ENCODE measurements around the gene KLF9.
A peak's percentile ranks its signal among the peaks of the same experiment; 100 is the strongest.

Gene KLF9

DNA sequence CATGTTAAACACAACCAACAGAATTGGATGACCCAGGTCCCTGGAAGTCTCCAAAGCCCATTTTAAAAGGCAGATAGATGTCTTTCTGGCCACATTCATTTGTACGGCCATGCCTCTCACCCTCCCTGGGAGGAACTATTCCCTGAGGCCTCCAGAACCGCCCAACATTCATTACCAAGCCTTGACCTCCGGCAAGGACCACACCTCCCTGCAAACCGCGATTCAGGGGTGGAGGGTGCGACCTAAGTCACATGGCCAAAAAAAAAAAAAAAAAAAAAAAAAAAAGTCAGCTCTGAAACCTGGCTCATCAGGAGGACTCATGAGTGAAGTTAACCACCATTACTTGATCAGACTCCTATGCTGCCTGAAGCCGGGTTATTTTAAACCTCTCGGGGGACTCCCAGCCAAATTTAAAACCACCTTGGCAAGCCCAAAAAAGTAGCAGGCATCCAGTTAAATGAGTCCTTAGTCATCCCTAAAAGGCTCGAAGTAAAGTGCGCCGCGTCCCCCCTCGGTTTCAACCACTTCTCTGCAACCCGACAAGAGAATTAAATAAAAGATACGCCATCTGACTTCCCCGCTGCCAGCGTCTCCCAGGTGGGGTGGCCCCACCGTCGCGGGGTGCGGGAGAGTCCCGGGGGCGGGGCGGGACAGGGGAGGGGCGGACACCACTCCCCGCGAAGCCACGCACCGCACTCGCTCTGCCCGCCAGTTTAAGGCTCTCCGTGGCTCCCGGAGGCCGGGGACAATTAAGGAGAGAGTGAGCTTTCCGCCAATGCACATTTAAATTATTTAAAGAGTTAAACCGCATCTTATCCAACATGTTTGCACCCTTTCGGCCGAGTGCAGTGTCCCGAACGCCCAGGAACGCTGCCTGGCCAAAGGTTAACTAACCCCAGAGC lies 2.3 kb downstream of the KLF9 start (continued):
- no peak for TF ChIP-seq ZNF169 (tag by site-specific recombination; IDR thresholded peaks at IDR 0.05)
- TF ChIP-seq, protein P1, sequence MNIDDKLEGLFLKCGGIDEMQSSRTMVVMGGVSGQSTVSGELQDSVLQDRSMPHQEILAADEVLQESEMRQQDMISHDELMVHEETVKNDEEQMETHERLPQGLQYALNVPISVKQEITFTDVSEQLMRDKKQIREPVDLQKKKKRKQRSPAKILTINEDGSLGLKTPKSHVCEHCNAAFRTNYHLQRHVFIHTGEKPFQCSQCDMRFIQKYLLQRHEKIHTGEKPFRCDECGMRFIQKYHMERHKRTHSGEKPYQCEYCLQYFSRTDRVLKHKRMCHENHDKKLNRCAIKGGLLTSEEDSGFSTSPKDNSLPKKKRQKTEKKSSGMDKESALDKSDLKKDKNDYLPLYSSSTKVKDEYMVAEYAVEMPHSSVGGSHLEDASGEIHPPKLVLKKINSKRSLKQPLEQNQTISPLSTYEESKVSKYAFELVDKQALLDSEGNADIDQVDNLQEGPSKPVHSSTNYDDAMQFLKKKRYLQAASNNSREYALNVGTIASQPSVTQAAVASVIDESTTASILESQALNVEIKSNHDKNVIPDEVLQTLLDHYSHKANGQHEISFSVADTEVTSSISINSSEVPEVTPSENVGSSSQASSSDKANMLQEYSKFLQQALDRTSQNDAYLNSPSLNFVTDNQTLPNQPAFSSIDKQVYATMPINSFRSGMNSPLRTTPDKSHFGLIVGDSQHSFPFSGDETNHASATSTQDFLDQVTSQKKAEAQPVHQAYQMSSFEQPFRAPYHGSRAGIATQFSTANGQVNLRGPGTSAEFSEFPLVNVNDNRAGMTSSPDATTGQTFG (tag by site-specific recombination; IDR thresholded peaks at IDR 0.05; ENCODE audit: borderline replicate concordance), result no peak
- no peak for TF ChIP-seq TRIM28 (IDR thresholded peaks at IDR 0.05; ENCODE audit: borderline replicate concordance, low read length)
- TF ChIP-seq REPIN1 (tag by site-specific recombination; IDR thresholded peaks at IDR 0.05; ENCODE audit: low read depth), result no peak
- peak; percentile 74 for TF ChIP-seq KLF1 (tag by site-specific recombination; IDR thresholded peaks at IDR 0.05)
- peak; percentile 95 for TF ChIP-seq ZNF362 (tag by site-specific recombination; IDR thresholded peaks at IDR 0.05)

- ChIA-PET CTCF (interaction anchor here (0.6 to 1.2 kb wide), 2 partner anchors 188 to 191 kb away, joined by 4 to 7 read pairs; no protein-coding TSS in a partner anchor), POLR2A (interaction anchor here (0.5 to 1.9 kb wide), 6 partner anchors 9 to 193 kb away, joined by 3 to 29 read pairs (median 8); no protein-coding TSS in a partner anchor)
- Histone ChIP-seq H3K4me3 (ENCODE audit: low read depth, low read length) (peak overlapping the region; percentile 94), H3K27ac (ENCODE audit: extremely low read depth, low read depth, low read length) (peak overlapping the region; percentile 79), H3K36me3 (ENCODE audit: control insufficient read depth in 2 of 2, insufficient read depth in 1 of 2, low read length in 2 of 2) (no peaks in the 10 kb centered on the region), H3K4me1 (ENCODE audit: control insufficient read depth, insufficient read depth, low read length) (peaks cover 15% of the 10 kb centered on the region), H3K9me3 (ENCODE audit: control insufficient read depth, insufficient read depth, low read depth, low read length) (no peaks in the 10 kb centered on the region)
- TF ChIP-seq BCL11A (tag by site-specific recombination; IDR thresholded peaks at IDR 0.05; ENCODE audit: low read depth) (no peak), ZBTB20 (tag by site-specific recombination; IDR thresholded peaks at IDR 0.05) (peak; percentile 96), ZNF76 (tag by site-specific recombination; IDR thresholded peaks at IDR 0.05; ENCODE audit: borderline replicate concordance, low read depth) (peak; percentile 80), ZNF16 (tag by site-specific recombination; IDR thresholded peaks at IDR 0.05; ENCODE audit: low read depth) (no peak), ZNF391 (tag by site-specific recombination; IDR thresholded peaks at IDR 0.05; ENCODE audit: borderline replicate concordance, low read depth) (no peak), ZNF350 (tag by site-specific recombination; IDR thresholded peaks at IDR 0.05) (no peak), ZNF146 (tag by site-specific recombination; IDR thresholded peaks at IDR 0.05) (no peak), ZBTB17 (tag by site-specific recombination; IDR thresholded peaks at IDR 0.05) (peak; percentile 73), ZNF19 (tag by site-specific recombination; IDR thresholded peaks at IDR 0.05; ENCODE audit: low read depth) (no peak), ZNF654 (tag by site-specific recombination; IDR thresholded peaks at IDR 0.05; ENCODE audit: low read depth) (no peak), ZNF335 (tag by site-specific recombination; conservative IDR thresholded peaks at IDR 0.05) (peak; percentile 66), ZNF366 (tag by site-specific recombination; conservative IDR thresholded peaks at IDR 0.05) (no peak), YY2 (tag by site-specific recombination; IDR thresholded peaks at IDR 0.05) (peak; percentile 38; the same call in 1 of the 2 replicates), PRDM1 (tag by site-specific recombination; IDR thresholded peaks at IDR 0.05) (0 out of 2 replicates have a peak, but pooled peaks have one; percentile 4), ZNF280C (tag by site-specific recombination; IDR thresholded peaks at IDR 0.05) (no peak)
- TF ChIP-seq, protein P2, sequence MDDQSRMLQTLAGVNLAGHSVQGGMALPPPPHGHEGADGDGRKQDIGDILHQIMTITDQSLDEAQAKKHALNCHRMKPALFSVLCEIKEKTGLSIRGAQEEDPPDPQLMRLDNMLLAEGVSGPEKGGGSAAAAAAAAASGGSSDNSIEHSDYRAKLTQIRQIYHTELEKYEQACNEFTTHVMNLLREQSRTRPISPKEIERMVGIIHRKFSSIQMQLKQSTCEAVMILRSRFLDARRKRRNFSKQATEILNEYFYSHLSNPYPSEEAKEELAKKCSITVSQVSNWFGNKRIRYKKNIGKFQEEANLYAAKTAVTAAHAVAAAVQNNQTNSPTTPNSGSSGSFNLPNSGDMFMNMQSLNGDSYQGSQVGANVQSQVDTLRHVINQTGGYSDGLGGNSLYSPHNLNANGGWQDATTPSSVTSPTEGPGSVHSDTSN (CRISPR knock-in tag; IDR thresholded peaks at IDR 0.05), result no peak
- TF ChIP-seq, protein P3, sequence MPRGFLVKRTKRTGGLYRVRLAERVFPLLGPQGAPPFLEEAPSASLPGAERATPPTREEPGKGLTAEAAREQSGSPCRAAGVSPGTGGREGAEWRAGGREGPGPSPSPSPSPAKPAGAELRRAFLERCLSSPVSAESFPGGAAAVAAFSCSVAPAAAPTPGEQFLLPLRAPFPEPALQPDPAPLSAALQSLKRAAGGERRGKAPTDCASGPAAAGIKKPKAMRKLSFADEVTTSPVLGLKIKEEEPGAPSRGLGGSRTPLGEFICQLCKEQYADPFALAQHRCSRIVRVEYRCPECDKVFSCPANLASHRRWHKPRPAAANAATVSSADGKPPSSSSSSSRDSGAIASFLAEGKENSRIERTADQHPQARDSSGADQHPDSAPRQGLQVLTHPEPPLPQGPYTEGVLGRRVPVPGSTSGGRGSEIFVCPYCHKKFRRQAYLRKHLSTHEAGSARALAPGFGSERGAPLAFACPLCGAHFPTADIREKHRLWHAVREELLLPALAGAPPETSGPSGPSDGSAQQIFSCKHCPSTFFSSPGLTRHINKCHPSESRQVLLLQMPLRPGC (tag by site-specific recombination; IDR thresholded peaks at IDR 0.05), result no peak
- TF ChIP-seq, protein P4, sequence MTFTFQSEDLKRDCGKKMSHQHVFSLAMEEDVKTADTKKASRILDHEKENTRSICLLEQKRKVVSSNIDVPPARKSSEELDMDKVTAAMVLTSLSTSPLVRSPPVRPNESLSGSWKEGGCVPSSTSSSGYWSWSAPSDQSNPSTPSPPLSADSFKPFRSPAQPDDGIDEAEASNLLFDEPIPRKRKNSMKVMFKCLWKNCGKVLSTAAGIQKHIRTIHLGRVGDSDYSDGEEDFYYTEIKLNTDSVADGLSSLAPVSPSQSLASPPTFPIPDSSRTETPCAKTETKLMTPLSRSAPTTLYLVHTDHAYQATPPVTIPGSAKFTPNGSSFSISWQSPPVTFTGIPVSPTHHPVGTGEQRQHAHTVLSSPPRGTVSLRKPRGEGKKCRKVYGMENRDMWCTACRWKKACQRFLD (tag by site-specific recombination; IDR thresholded peaks at IDR 0.05), result no peak
Observed at GRCh38 chr9:70411121-70411929, 3.1 kb downstream of the KLF9 start.

Measured in HEK293 (cell line).